NK-92 (cell line): Measurements from ENCODE around the gene GMFB.

Source experiments
- DNase-seq: peaks from one replicate; lab custom pipeline; 2025; ENCODE audit not compliant: unreplicated experiment; lab: John Stamatoyannopoulos, UW

Gene GMFB

GRCh38 chr14:54488646-54489317 lies at the start of gene GMFB:
Gene GMFB (minus strand): TSS chr14:54488980. CDS start chr14:54488927, 53 bp downstream.
- DNase-seq = peak; percentile 20

GRCh38 chr14:54538055-54538454 lies 49.3 kb upstream of the GMFB start:
- no peak for DNase-seq

DNA sequence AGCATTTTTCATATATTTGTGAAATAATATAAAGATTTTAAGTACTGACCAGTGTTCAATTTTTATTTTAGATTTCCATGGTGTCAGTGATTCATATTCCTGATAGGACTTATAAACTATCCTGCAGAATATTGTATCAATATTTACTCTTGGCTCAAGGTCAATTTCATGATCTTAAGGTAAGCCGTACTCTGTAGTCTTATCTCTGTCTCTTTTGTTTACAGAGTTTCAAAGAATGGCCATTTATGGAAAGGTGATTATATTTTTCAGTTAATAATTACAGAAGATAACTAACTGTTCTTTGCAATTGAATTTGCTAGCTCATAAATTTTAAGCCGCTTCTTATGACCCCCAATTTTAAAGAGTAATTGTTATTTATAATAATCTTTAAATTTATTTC lies 48.9 kb upstream of the GMFB start:
- no peak for DNase-seq

- no peak for DNase-seq
These were observed 46.9 kb upstream of the GMFB start for GRCh38 chr14:54535646-54536045.

DNA sequence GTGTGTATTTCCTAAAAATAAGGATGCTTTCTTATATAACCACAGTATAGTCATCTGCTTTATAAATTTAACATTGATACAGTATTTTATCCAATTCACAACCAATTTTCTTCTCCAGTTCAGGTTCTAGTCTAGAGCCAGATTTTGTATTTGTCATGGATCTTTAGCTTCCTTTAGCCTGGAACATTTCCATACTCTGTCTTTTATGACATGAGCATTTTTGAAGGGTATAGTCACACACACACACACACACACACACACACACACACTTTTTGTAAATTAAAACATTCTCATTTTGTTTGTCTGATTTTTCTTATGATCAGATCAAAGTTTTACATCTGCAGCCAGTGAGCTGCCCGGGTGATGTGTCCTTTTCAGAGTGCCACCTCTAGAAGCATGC lies 46.3 kb upstream of the GMFB start:
- DNase-seq = no peak

GRCh38 chr14:54533100-54533499 lies 44.3 kb upstream of the GMFB start:
- DNase-seq = no peak

DNA sequence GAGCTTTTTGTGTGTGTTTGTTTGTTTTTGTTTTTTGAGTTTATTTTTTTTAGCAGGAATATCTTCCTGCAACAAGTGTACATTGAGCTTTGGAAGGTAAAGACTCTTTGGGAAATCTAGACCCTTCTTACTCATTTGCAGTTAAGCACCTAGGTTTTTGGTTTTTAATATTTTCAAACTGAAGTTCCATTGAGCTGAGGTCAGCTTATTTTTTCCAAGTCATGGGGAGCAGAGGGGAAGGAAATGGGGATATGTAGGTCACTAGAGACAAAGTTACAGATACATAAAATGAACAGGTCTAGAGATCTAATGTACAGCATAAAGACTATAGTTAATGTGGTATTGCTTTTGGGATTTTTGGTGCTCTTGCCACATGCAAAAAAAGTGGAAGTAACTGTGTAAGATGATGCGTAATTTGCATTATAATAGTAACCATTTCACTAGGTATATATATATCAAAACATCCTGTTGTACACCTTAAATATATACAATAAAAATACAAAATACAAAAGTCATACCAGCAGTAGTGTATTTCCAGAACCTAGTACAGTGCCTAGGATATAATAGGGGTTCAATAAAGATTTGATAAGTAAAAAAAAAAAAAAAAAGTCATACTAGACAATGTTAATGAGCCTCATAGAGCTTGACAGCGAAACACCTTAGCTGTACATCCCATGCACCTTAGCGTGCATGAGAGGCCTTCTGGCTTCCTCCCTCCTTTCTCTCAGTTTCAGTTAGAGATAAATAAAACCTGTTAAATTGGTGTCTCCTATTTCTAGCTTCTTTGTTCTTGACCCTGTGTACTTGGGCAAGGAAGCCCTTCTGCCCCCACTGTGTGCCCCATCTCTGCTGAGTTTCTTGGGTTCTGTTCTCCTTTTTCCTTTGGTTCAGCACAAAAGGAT lies 43.6 kb upstream of the GMFB start:
- no peak for DNase-seq

- no peak for DNase-seq
These were observed 41.0 kb upstream of the GMFB start for GRCh38 chr14:54529811-54530210.

DNA sequence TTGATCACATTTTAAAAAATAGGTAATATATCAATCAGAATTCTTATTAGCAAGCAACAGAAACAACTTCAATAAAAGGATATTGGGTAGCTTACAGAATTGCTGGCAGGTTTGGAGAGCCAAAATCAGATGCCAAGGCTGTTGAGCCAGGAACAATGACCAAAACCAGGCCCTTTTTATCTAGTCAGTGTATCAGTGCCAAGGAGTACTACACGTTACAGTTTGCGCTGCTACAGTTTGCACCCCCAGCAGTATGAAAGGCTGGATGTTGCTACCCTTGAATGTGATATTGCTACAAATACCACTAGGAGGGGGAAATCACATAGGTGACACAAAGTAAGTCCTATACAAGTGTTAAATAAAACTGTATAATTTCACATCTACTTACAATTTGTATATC lies 40.2 kb upstream of the GMFB start:
- no peak for DNase-seq

DNA sequence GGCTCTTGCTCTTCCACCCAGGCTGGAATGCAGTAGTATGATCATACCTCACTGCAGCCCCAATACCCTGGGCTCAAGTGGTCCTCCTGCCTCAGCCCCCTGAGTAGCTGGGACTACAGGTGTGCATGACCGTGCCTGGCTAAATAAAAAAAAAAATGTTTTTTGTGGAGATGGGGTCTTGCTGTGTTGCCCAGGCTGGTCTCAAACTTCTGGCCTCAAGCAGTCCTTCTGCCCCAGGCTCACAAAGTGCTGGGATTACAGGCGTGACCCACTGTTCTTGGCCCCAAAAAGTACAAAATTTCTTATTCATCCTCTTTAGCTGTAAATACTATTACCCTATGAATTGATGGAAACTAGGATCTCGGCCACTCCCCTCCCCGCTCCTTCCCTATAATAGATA lies 35.6 kb upstream of the GMFB start:
- DNase-seq = no peak

- no peak for DNase-seq
These were observed 27.9 kb upstream of the GMFB start for GRCh38 chr14:54516709-54517108.

GRCh38 chr14:54515670-54516069 lies 26.9 kb upstream of the GMFB start:
- DNase-seq = no peak

GRCh38 chr14:54512393-54512792 lies 23.6 kb upstream of the GMFB start:
- DNase-seq = no peak

DNA sequence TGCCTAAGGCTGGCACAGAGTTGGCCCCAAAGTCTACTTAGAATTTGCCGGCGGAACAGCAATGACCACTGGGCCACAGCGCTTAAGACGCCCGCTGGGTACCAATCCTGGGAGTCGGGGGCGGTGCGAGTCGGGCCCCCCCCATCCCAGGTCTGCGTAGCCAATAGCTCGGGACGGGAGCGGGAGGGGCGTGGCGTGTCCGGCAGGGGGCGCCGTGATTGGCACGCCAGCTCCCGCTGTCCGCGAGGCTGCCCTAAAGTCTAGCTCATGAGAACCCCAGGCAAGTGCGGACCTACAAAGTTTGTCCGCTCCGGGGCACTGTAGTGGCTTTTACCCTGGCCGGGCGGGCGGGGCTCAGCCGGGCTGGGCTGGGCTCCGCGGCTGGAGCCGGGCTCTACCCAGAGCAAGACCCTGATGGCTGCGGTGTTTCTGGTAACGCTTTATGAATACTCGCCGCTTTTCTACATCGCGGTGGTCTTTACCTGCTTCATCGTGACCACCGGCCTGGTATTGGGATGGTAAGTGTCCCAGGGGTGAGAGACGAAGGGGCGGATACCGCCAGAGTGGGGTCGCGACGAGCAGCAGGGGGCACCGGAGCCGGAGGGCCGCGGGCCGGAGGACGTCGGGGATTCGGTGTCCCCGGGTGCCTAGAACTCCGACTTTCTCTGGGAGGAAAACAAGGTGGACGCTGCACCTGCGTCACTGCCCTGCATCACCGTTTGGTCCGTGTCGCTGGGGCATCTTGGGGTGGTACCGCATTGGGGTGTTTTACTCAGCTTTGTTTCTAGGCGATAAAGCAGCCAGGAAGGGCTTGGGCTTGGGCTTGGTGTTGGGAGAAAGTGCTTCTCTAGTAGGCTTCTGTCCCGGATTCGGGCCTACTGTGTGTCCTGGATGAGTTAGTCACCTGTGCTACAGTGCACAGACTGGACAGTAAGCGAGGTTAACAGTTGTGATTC lies 21.0 kb upstream of the GMFB start, which contains the start of gene CGRRF1:
Gene CGRRF1 (plus strand): TSS at position 361 of the 956 bp plus-strand sequence. CDS start 54 bp downstream, at position 415.
- peak; percentile 73 for DNase-seq

- no peak for DNase-seq
These were observed 14.7 kb upstream of the GMFB start for GRCh38 chr14:54503486-54503885.

DNA sequence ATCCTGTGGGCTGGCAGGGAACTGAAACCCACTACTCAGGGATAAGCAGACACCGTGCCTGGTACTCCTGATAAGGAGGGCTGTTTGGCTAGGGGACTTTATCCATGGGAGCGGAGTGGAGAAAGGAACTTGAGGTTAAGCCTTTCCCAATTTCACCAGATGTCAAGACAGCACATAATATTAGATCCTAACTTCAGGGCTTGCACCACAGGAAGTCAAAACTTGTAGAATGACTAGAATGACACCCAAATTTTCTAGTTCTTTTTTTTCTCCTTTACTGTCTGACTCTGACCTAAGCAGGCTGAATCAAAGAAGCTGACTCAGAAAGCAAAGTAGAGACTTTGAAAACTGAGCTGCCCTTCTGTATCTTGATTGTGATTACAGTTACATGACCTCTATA lies 13.8 kb upstream of the GMFB start:
- no peak for DNase-seq

DNA sequence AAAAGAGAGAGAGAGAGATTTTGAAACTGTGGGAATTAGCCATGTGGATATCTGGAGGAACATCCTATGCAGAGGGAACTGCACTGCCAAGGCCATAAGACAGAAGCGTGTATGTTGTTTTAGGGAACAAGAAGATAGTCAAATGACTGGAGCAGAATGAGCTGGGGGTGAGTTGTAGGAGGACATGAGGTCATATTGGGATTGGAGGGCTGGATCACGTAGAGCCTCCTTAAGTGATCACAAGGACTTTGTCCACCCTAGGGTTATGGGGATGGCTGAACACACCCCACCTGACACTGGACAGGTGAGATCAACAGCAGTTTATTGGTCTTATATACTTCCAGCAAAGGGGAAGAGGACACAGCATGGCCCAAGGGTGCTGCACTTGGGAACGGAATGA lies 12.7 kb upstream of the GMFB start:
- DNase-seq = no peak

- DNase-seq = no peak
These were observed 12.0 kb upstream of the GMFB start for GRCh38 chr14:54500744-54501143.

DNA sequence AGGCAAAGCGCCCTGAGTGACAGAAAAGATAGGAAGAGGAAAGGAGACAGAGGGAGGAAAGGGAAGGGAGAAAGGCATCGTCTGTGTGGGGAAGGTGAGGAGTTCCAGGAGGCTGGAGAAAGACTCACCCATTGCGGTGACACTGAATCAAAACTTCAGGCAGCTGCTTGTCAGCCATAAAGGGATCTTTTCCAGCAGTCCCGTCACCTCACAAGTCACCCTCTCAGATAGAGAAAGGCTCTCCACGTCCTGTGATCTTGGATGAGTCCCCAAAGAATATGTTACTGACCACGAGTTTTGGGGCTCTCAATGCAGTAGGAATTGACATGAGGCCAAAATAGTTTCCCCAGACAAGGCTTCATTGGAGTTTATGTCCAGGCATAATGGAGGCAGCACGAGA lies 9.8 kb upstream of the GMFB start:
- DNase-seq = no peak

DNA sequence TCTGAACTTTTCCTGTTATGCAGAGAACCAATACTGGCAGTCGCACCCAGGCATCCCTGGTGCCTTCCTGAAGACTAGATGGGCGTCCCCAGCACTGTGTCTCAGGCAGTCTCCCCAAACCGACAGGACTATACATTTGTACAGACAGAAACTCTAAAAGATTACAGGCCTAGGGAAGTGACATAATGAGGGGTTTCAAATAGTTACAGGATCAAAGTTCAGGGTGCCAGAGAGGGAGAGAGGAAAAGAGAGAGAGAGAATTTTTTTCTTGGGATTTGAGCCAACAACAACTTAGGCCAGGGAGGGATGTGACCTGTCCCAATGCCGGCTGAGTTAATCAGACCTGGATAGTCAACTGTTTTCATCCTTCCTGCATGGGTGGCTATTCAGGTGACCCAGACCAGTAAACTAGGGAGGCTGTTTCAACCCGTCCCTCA lies 9.3 kb upstream of the GMFB start:
- no peak for DNase-seq

GRCh38 chr14:54497224-54497623 lies 8.4 kb upstream of the GMFB start:
- DNase-seq = no peak
